ENCODE data around the gene KCNMA1. TPM values are rescaled to one million over a fixed set of nuclear protein-coding genes. Genes with fewer than 3 reads are reported as not detected.

The KCNMA1 gene
- total RNA-seq, 1 donor, result 77.8 TPM

- Histone ChIP-seq H3K27ac (ENCODE audit: low read depth, low read length) (no peak overlapping the region), H3K4me1 (ENCODE audit: insufficient read depth, low read length) (no peaks in the 10 kb centered on the region), H3K4me2 (ENCODE audit: insufficient read depth, low read length) (no peak overlapping the region), H3K9me3 (ENCODE audit: low read depth, low read length) (no peaks in the 10 kb centered on the region), H3K27me3 (ENCODE audit: insufficient read depth, low read length) (no peaks in the 10 kb centered on the region), H4K20me1 (ENCODE audit: insufficient read depth, low read length) (no peaks in the 10 kb centered on the region), H3K36me3 (ENCODE audit: insufficient read depth, low read length) (no peaks in the 10 kb centered on the region), H3K4me3 (ENCODE audit: insufficient read depth, low read length) (no peak overlapping the region), H2AFZ (ENCODE audit: low read length) (no peak overlapping the region), H3K79me2 (ENCODE audit: insufficient read depth, low read length) (no peaks in the 10 kb centered on the region)
- DNase-seq (ENCODE audit: insufficient read length, low spot score, missing footprints), result peak; percentile 49
- no peak for TF ChIP-seq CTCF (IDR thresholded peaks at IDR 0.05; ENCODE audit: extremely low read depth, low read depth, low read length)
These were observed 769.3 kb downstream of the KCNMA1 start for GRCh38 chr10:76868098-76868977.

GRCh38 chr10:76866841-76867586 lies 770.6 kb downstream of the KCNMA1 start:
- DNase-seq (ENCODE audit: insufficient read length, low spot score, missing footprints), result no peak
- H3K27me3 ChIP-seq (ENCODE audit: insufficient read depth, low read length), result no peaks in the 10 kb centered on the region
- no peak overlapping the region for H3K4me2 ChIP-seq (ENCODE audit: insufficient read depth, low read length)
- no peak overlapping the region for H3K4me3 ChIP-seq (ENCODE audit: insufficient read depth, low read length)
- no peaks in the 10 kb centered on the region for H3K4me1 ChIP-seq (ENCODE audit: insufficient read depth, low read length)
- H3K79me2 ChIP-seq (ENCODE audit: insufficient read depth, low read length), result no peaks in the 10 kb centered on the region
- no peaks in the 10 kb centered on the region for H3K36me3 ChIP-seq (ENCODE audit: insufficient read depth, low read length)
- no peaks in the 10 kb centered on the region for H4K20me1 ChIP-seq (ENCODE audit: insufficient read depth, low read length)
- no peak overlapping the region for H2AFZ ChIP-seq (ENCODE audit: low read length)
- H3K27ac ChIP-seq (ENCODE audit: low read depth, low read length), result no peak overlapping the region
- H3K9me3 ChIP-seq (ENCODE audit: low read depth, low read length), result no peaks in the 10 kb centered on the region
- TF ChIP-seq CTCF (IDR thresholded peaks at IDR 0.05; ENCODE audit: extremely low read depth, low read depth, low read length), result no peak

GRCh38 chr10:76864922-76865321 lies 772.7 kb downstream of the KCNMA1 start:
- Histone ChIP-seq H3K4me3 (ENCODE audit: insufficient read depth, low read length) (no peak overlapping the region), H3K36me3 (ENCODE audit: insufficient read depth, low read length) (no peaks in the 10 kb centered on the region), H3K4me1 (ENCODE audit: insufficient read depth, low read length) (no peaks in the 10 kb centered on the region), H3K9me3 (ENCODE audit: low read depth, low read length) (no peaks in the 10 kb centered on the region), H3K4me2 (ENCODE audit: insufficient read depth, low read length) (no peak overlapping the region), H3K27me3 (ENCODE audit: insufficient read depth, low read length) (no peaks in the 10 kb centered on the region), H4K20me1 (ENCODE audit: insufficient read depth, low read length) (no peaks in the 10 kb centered on the region), H2AFZ (ENCODE audit: low read length) (no peak overlapping the region), H3K79me2 (ENCODE audit: insufficient read depth, low read length) (no peaks in the 10 kb centered on the region), H3K27ac (ENCODE audit: low read depth, low read length) (no peak overlapping the region)
- DNase-seq (ENCODE audit: insufficient read length, low spot score, missing footprints), result no peak
- no peak for TF ChIP-seq CTCF (IDR thresholded peaks at IDR 0.05; ENCODE audit: extremely low read depth, low read depth, low read length)

- Histone ChIP-seq H3K4me1 (ENCODE audit: insufficient read depth, low read length) (no peaks in the 10 kb centered on the region), H3K27me3 (ENCODE audit: insufficient read depth, low read length) (no peaks in the 10 kb centered on the region)
- TF ChIP-seq CTCF (IDR thresholded peaks at IDR 0.05; ENCODE audit: extremely low read depth, low read depth, low read length), result no peak
These were observed 778.9 kb downstream of the KCNMA1 start for GRCh38 chr10:76858721-76859120.

More at GRCh38 chr10:76858721-76859120, 778.9 kb downstream of the KCNMA1 start:
- Histone ChIP-seq H2AFZ (ENCODE audit: low read length) (no peak overlapping the region), H3K27ac (ENCODE audit: low read depth, low read length) (no peak overlapping the region), H3K4me2 (ENCODE audit: insufficient read depth, low read length) (no peak overlapping the region), H3K79me2 (ENCODE audit: insufficient read depth, low read length) (no peaks in the 10 kb centered on the region), H3K9me3 (ENCODE audit: low read depth, low read length) (no peaks in the 10 kb centered on the region), H3K4me3 (ENCODE audit: insufficient read depth, low read length) (no peak overlapping the region), H4K20me1 (ENCODE audit: insufficient read depth, low read length) (no peaks in the 10 kb centered on the region), H3K36me3 (ENCODE audit: insufficient read depth, low read length) (no peaks in the 10 kb centered on the region)
- DNase-seq (ENCODE audit: insufficient read length, low spot score, missing footprints), result no peak

Data from osteoblast (primary cell).